CD4-positive, alpha-beta T cell treated with Interleukin-17A for 1 hour (primary cell): Measurements from ENCODE around the gene STAG1.
"Not testable (repeated sequence)": the region's sequence is repeated elsewhere in the genome, so short reads cannot be mapped to it uniquely, and the experiment has no call there.

ENCODE experiments used
- DNase-seq: peaks from one replicate; pipeline ENCODE4 v3.0.0-alpha.2; 2020

The STAG1 gene

DNA sequence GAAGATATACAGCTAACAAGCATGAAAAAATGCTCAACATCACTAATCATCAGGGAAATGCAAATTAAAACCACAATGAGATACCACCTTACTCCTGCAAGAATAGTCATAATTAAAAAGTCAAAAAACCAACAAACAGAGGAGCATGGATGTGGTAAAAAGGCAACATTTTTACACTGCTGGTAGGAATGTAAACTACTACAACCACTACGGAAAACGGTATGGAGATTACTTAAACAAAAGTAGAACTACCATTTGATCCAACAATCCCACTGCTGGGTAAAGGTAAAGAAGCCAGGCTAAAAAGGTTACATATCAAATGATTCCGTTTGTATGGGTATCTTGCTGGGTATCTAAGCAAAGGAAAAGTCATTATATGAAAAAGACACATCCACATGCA lies 53.8 kb downstream of the STAG1 start:
- DNase-seq: no peak

- no peak for DNase-seq
Observed at GRCh38 chr3:136696797-136697196, 55.4 kb downstream of the STAG1 start.

DNA sequence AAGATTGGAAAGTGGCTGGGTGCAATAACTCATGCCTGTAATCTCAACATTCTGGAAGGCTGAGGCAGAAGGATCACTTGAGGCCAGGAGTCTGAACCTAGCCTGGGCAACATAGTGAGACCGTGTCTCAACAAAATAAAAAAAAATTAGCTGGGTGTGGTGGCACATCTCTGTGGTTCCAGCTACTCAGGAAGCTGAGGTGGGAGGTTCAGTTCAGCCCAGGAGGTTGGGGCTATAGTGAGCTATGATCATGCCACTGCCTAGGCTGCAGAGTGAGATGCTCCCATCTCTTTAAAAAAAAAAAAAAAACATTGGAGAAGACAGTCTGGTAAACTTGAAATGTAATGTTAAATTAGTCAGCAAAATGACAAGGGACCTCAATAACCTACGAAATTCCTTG lies 57.9 kb downstream of the STAG1 start:
- peak; percentile 52 for DNase-seq

GRCh38 chr3:136690599-136690998 lies 61.6 kb downstream of the STAG1 start:
- DNase-seq: no peak

GRCh38 chr3:136685882-136686281 lies 66.3 kb downstream of the STAG1 start:
- no peak for DNase-seq

DNA sequence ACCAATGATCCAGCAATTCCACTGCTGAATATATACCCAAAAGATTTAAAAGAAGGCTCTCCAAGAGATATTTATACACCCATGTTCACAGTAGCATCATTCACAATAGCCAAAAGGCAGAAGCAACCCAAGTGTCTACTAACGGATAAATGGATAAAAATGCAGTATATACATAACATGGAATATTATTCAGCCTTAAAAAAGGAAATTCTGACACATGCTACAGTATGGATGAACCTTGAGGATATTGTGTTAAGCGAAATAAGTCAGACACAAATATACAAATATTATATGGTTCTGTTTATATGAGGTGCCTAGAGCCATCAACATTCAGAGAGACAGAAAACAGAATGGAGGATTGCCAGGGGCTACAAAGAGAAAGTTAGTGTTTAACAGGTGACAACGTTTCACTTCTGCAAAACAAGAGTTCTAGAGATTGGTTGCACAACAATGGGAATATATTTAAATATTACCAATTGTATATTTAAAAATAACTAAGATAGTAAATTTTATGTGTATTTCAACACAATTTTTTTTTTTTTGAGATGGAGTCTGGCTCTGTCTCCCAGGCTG lies 69.4 kb downstream of the STAG1 start:
- no peak for DNase-seq

- no peak for DNase-seq
Observed at GRCh38 chr3:136678981-136679380, 73.2 kb downstream of the STAG1 start.

- DNase-seq: no peak
Observed at GRCh38 chr3:136676009-136676408, 76.2 kb downstream of the STAG1 start.

DNA sequence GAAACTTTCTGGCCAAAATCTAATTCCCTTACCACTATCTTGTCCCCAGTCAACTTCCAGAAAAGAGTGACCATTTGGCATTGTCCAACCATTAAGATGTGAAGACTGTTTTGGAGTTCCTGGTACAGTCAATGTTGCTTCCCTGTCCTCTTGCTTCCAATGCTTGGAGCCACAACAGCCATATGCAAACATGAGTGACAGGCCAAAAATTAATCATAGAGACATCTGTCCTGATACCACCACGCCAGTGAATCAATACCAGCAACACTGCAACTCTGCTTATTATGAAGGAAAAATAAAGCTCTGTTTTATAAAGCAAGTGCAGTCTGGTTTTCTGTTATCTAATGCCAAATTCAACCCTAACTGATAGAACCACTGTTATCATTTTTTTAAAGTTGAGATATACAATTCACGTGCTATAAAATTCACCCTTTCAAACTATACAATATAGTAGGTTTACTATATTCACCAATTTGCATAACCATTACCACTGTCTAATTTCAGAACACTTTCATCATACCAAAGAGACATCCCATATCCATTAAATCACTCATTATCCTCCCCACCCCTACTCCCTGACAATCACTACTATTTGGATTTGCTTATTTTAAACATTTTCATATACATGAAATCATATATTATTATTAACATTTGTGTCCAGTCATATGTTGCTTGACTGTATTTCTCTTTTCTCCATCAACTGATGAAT lies 76.9 kb downstream of the STAG1 start:
- no peak for DNase-seq

- DNase-seq: no peak
Observed at GRCh38 chr3:136672457-136672856, 79.7 kb downstream of the STAG1 start.

DNA sequence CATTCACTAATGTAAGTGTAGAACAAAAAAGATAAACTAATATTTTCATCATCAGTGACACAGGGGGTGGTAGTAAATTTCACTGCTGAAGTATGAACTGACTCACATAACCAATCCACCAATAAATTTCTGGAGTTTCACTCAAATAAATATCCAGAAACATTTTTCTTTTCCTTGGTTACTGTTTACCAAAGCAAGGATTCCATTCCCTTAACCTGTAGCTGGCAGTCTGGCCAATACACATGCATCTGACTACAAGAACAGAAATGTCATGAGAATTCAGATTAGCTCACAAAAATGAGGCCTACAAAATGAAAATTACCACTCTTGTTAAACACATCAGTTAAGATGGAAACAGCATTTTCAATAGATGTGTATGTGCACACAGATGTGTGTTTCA lies 80.3 kb downstream of the STAG1 start:
- no peak for DNase-seq

- DNase-seq: no peak
Observed at GRCh38 chr3:136670166-136670565, 82.0 kb downstream of the STAG1 start.

DNA sequence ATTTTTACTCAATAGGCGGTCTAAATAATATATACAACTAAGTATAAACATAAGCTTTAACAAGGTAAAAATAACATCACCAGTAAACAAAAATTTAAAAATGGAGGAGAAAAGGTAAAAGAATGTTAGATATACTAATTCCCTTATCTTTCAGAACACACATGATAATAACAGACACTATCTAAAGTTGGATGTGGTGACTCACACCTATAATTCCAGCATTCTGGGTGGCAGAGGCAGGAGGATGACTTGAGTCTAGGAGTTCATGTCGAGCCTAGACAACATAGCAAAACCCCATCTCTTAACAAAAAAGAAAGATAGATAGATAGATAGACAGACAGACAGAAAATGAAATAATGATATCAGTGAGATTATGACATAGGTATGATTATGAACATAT lies 85.1 kb downstream of the STAG1 start:
- DNase-seq: no peak

GRCh38 chr3:136666301-136666700 lies 85.9 kb downstream of the STAG1 start:
- DNase-seq: not testable (repeated sequence)

DNA sequence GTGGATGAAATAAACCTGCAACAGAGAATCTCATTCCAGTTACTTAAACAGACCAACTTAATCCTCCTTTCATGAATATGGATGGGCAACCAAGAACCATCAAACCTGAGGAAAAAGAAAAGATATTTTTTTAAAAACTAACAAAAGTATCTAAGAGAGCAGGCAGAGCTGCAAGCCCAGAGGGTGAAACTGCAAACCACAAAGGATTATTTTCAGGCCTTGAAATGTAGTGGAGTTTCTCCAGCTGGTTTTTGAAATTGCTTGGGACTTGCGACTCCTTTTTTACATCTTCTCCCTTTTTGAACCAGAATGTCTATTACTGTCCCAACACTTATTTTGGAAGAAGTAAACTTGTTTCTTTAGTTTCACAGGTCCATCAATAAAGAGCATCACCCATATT lies 87.4 kb downstream of the STAG1 start:
- DNase-seq: no peak

- no peak for DNase-seq
Observed at GRCh38 chr3:136661282-136661681, 90.9 kb downstream of the STAG1 start.

DNA sequence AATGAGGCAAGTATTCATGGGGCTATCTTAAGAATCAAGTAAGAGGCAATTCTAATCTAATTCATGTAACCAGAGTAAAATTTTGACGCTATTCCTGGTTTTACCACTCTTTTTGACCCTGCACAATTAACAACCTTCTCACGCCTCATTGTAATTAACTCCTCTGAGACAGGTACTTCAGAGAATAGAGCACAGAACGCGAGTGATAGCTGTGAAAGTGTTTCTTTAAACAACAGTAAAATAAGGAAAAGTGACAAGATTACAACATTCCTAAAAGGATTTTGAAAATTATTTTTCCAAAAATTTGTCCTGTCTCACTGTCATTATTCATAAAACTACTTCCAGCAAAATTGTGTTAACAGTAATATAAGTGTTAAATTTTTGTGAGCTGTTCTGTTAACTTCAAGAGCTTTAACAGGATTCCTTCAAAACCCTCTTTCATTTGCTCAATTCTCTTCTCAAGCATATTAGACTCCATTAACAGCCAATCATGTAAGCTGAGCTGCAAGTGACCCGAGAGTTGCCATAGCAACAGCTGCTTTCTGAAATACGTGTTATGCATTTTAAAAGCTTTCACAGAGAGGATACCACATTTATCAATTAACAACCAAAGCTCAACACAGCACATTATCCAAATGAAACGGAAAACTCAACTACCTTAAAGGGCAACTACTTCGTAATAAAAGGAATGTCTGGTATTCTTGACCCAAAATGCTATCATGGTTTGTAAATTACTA lies 93.1 kb downstream of the STAG1 start:
- peak; percentile 7 for DNase-seq

DNA sequence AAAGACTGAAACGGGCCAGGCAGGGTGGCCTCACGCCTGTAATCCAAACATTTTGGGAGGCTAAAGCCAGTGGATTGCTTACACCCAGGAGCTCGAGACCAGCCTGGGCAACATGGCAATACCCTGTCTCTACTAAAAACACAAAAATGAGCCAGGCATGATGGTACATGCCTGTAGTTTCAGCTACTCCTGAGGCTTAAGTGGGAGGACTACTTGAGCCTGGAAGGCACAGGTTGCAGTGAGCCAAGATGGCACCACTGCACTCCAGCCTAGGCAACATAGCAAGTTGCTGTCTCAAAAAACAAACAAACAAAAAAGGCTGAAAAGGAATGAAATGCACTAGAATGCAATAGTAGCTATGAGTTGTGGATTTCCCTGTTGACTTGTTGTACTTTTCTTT lies 94.7 kb downstream of the STAG1 start:
- no peak for DNase-seq

DNA sequence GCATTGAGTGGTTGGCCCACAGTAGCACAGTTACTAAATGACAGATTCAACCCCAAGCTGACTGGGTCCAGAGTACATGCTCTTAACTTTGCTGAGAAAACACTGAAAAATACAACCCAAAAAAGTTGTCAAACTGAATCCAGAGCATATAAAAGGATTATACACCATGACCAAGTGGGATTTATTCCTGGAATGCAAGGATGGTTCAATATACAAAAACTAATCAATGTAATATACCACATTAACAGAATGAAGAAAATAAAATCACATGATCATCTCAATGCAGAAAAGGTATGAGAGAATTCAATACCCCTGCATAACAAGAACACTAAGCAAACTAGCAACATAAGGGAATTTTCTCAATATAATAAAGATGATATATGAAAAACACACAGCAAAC lies 98.5 kb downstream of the STAG1 start:
- no peak for DNase-seq

GRCh38 chr3:136651581-136651980 lies 100.6 kb downstream of the STAG1 start:
- DNase-seq: no peak

DNA sequence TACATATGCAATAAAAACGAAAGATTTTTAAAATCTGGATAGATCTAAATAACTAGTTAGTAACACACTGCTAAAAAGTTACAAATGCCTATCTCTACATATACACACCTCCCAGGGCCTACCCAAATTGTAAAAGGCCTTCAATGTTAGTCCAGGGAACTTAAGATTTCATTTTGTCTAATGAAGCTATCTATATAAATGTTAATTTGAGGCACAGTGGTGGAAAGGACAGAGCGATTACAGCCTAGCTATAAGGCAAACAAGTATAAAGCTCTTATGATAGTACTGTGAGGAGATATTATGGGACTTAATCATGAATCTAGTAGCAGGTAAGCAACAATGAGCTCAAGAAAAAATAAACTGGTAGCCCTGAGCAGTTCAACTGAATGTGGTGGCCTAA lies 101.7 kb downstream of the STAG1 start:
- DNase-seq: no peak

DNA sequence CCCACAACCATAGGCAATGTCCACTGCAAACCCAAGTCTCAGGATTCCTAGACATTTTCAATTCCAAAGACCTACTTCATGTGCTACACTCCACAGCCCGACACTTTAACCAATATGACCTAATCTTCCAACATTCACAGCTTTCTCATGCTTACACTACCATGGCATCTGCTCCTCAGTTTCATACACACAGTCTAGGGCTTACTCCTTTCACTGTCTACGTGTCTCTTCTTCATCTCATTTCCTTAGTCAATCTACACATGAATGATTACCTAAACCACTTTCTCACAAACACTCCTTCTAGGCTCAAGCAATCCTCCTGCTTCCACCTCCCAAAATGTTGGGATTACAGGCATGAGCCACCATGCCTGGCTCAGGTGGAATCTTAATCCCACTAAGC lies 106.3 kb downstream of the STAG1 start:
- no peak for DNase-seq

GRCh38 chr3:136644212-136644611 lies 108.0 kb downstream of the STAG1 start:
- no peak for DNase-seq

- not testable (repeated sequence) for DNase-seq
Observed at GRCh38 chr3:136643380-136643779, 108.8 kb downstream of the STAG1 start.
